OCI-LY7 (cell line): ENCODE measurements around the gene INSL6. TPM values are rescaled to one million over a fixed set of nuclear protein-coding genes. Genes with fewer than 3 reads are reported as not detected.

Source experiments
- BruUV-seq: library from RNA; stranded (reverse); fragments of 400-500 nt; replicated peaks from 2 replicates; lab custom pipeline; 2021; lab: Mats Ljungman, UMichigan
- CTCF ChIA-PET: fragments of 300-600 bp; sonication (Branson Sonifier 250); formaldehyde crosslinking; loops from one replicate; lab custom pipeline; 2022; ENCODE audit warnings: antibody characterized with exemption; ENCODE audit not compliant: unreplicated experiment; lab: Charles Lee
- POLR2A ChIA-PET: fragments of 300-600 bp; sonication (Branson Sonifier 250); formaldehyde crosslinking; loops from one replicate; lab custom pipeline; 2022; ENCODE audit warnings: antibody characterized with exemption; lab: Charles Lee
- DNase-seq: peaks from one replicate; pipeline ENCODE4 v3.0.0-alpha.2; 2015; ENCODE audit warnings: low spot score
- H2AFZ ChIP-seq: fragments of 200-600 bp; sonication (generic), shearing (Covaris generic); 2 replicates; pipeline ENCODE4 v1.6.1; 2014; ENCODE audit warnings: mild to moderate bottlenecking, antibody characterized with exemption, low read length, moderate library complexity
- H3K27ac ChIP-seq: fragments of 200-600 bp; sonication (generic); 2 replicates; pipeline ENCODE4 v1.5.1; 2014; ENCODE audit warnings: mixed run types, low read depth, mild to moderate bottlenecking, moderate library complexity, low read length, inconsistent platforms; ENCODE audit not compliant: poor library complexity, severe bottlenecking
- H3K36me3 ChIP-seq: fragments of 200-600 bp; sonication (generic); 2 replicates; pipeline ENCODE4 v1.6.1; 2014; ENCODE audit warnings: mild to moderate bottlenecking, antibody characterized with exemption, low read length, moderate library complexity, mixed read lengths; ENCODE audit not compliant: insufficient read depth
- H3K4me1 ChIP-seq: fragments of 200-600 bp; sonication (generic); 2 replicates; pipeline ENCODE4 v1.5.1; 2014; ENCODE audit warnings: mild to moderate bottlenecking, low read length; ENCODE audit not compliant: insufficient read depth, poor library complexity, severe bottlenecking
- H3K4me2 ChIP-seq: fragments of 200-600 bp; sonication (generic); 2 replicates; pipeline ENCODE4 v1.6.1; 2014; ENCODE audit warnings: mild to moderate bottlenecking, low read length
- H3K4me3 ChIP-seq: fragments of 200-600 bp; sonication (generic); 2 replicates; pipeline ENCODE4 v1.5.1; 2014; ENCODE audit warnings: mild to moderate bottlenecking, low read depth, low read length; ENCODE audit not compliant: poor library complexity, severe bottlenecking
- H3K79me2 ChIP-seq: fragments of 200-600 bp; sonication (generic); 2 replicates; pipeline ENCODE4 v1.6.1; 2016; ENCODE audit warnings: low read depth, mild to moderate bottlenecking, low read length, moderate library complexity, mixed read lengths; ENCODE audit not compliant: insufficient read depth
- H3K9me2 ChIP-seq: fragments of 200-600 bp; sonication (generic); 2 replicates; pipeline ENCODE4 v1.6.1; 2016; ENCODE audit warnings: mild to moderate bottlenecking, low read length, mixed read lengths; ENCODE audit not compliant: insufficient read depth
- H3K9me3 ChIP-seq: fragments of 200-600 bp; sonication (generic); 2 replicates; pipeline ENCODE4 v1.6.1; 2014; ENCODE audit warnings: mild to moderate bottlenecking, mixed run types, low read length, mixed read lengths
- H4K20me1 ChIP-seq: fragments of 200-600 bp; sonication (generic); 2 replicates; pipeline ENCODE4 v1.6.1; 2014; ENCODE audit warnings: mild to moderate bottlenecking, antibody characterized with exemption, low read length, moderate library complexity, mixed read lengths; ENCODE audit not compliant: insufficient read depth
- EZH2phosphoT487 ChIP-seq: fragments of 200-600 bp; sonication (generic); IDR thresholded peaks from 2 replicates; pipeline ENCODE4 v1.6.1; 2018; ENCODE audit warnings: low read depth, borderline replicate concordance, mild to moderate bottlenecking, mixed run types, antibody characterized with exemption, low read length, moderate library complexity, mixed read lengths
- intact Hi-C: fragments of 100-400 bp; cut with micrococcal nuclease; formaldehyde crosslinking; loops from one replicate; pipeline ENCODE4 v1.10.0; 2022; ENCODE audit not compliant: unreplicated experiment
- total RNA-seq, 2 experiments: library from RNA; depleted of rRNA in 1 of 2; stranded (reverse); fragments of >200 nt in 1 of 2; shearing (Covaris generic) in 1 of 2; gene quantifications; 2 replicates each; pipeline ENCODE4 v1.2.3, GENCODE V29; 2014 to 2022
- TF ChIP-seq, protein P1 (sequence below): fragments of 200-600 bp; sonication (generic); conservative IDR thresholded peaks from 2 replicates; pipeline ENCODE4 v1.5.1; 2014; ENCODE audit warnings: mild to moderate bottlenecking, antibody characterized with exemption, low read length, moderate library complexity, mixed read lengths

Gene INSL6
- total RNA-seq, 2 experiments from 2014 or later = not detected

DNA sequence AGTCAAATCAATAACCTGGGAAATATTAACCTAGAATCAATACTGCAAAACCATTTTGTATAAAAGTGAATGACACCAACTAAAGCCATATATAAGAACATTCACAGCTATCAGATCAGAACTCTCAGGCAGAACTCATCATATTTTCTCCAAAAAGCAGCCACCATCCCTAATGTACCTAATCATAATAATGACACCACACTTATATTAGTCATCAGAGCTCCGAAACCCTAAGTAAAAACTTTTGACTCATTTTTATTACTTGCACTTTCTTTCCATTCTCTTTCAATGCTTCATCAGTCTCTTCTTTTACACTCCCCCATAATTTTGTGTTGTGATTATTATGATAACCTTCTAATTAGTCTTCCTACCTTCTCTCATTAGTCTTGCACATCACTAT, 45.3 kb downstream of the INSL6 start:
- intact Hi-C loops = no loop called here
- Histone ChIP-seq H3K4me1 (no peaks in the 10 kb centered on the region), H3K79me2 (no peaks in the 10 kb centered on the region), H3K9me3 (no peaks in the 10 kb centered on the region), H3K36me3 (no peaks in the 10 kb centered on the region), H2AFZ (no peak overlapping the region), H4K20me1 (no peaks in the 10 kb centered on the region), H3K4me2 (no peak overlapping the region), H3K9me2 (no peaks in the 10 kb centered on the region), H3K4me3 (no peak overlapping the region), H3K27ac (no peak overlapping the region)
- BruUV-seq = no TSS peak
- CTCF ChIA-PET = no interaction called here
- TF ChIP-seq, protein P1, sequence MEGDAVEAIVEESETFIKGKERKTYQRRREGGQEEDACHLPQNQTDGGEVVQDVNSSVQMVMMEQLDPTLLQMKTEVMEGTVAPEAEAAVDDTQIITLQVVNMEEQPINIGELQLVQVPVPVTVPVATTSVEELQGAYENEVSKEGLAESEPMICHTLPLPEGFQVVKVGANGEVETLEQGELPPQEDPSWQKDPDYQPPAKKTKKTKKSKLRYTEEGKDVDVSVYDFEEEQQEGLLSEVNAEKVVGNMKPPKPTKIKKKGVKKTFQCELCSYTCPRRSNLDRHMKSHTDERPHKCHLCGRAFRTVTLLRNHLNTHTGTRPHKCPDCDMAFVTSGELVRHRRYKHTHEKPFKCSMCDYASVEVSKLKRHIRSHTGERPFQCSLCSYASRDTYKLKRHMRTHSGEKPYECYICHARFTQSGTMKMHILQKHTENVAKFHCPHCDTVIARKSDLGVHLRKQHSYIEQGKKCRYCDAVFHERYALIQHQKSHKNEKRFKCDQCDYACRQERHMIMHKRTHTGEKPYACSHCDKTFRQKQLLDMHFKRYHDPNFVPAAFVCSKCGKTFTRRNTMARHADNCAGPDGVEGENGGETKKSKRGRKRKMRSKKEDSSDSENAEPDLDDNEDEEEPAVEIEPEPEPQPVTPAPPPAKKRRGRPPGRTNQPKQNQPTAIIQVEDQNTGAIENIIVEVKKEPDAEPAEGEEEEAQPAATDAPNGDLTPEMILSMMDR = no peak
- no peak for TF ChIP-seq EZH2phosphoT487
- POLR2A ChIA-PET = no interaction called here
- no peak for DNase-seq

DNA sequence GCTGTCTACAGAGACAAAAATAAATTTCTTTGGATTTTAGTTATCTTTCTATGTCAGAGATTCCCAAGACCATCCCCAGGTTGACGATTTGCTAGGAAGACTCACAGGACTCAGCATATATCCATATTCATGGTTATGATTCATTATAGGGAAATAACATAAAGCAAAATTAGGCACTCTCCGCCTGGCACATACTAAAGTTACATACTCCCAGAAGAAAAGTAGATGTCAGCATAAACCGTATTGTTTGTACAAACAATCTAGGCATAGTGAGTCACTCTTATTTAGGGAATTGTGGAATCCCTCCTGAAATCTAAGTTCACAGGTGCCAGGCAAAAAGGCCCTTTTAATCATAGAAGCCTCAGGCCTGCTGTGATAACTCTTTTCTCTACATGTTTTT, 62.9 kb downstream of the INSL6 start:
- ChIA-PET POLR2A (interaction anchor here (0.7 kb wide), 1 partner anchor 1989 kb away, joined by 3 read pairs; no protein-coding TSS in a partner anchor), CTCF (no interaction called here)
- H3K9me3 ChIP-seq = no peaks in the 10 kb centered on the region
- no peak overlapping the region for H3K4me3 ChIP-seq
- intact Hi-C loops = no loop called here
- H4K20me1 ChIP-seq = no peaks in the 10 kb centered on the region
- TF ChIP-seq EZH2phosphoT487 = no peak
- TF ChIP-seq, protein P1 = no peak
- no peaks in the 10 kb centered on the region for H3K79me2 ChIP-seq
- no TSS peak for BruUV-seq
- no peaks in the 10 kb centered on the region for H3K4me1 ChIP-seq
- no peak overlapping the region for H3K27ac ChIP-seq
- no peak overlapping the region for H2AFZ ChIP-seq
- H3K4me2 ChIP-seq = no peak overlapping the region
- no peaks in the 10 kb centered on the region for H3K36me3 ChIP-seq
- H3K9me2 ChIP-seq = no peaks in the 10 kb centered on the region
- DNase-seq = no peak

DNA sequence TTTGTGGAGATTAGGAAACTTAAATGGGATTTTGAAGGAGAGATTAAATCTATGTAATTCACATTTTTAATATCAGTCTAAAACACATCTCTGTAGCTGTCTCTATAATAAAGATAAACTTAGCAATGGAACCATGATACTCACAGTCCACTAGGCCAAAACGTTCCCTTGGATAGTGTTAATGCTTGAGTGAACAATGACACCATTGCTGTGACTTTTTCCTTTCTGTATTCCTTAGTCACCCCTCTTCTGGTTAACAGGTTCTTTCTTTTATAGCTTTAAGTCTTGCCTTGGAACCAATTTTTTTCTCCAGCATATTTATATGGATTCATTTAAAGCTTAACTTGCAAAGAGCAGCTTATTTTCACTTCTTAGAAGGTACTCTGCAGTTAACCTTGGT, 63.3 kb downstream of the INSL6 start:
- POLR2A ChIA-PET = interaction anchor here (0.7 kb wide), 2 partner anchors 165 to 1989 kb away, joined by 3 read pairs; no protein-coding TSS in a partner anchor
- no peaks in the 10 kb centered on the region for H3K9me3 ChIP-seq
- no peaks in the 10 kb centered on the region for H3K36me3 ChIP-seq
- intact Hi-C loops = no loop called here
- no peak overlapping the region for H3K4me3 ChIP-seq
- no peak overlapping the region for H3K4me2 ChIP-seq
- H3K27ac ChIP-seq = no peak overlapping the region
- H3K79me2 ChIP-seq = no peaks in the 10 kb centered on the region
- H4K20me1 ChIP-seq = no peaks in the 10 kb centered on the region
- CTCF ChIA-PET = no interaction called here
- no TSS peak for BruUV-seq
- no peak for TF ChIP-seq EZH2phosphoT487
- TF ChIP-seq, protein P1 = no peak
- H2AFZ ChIP-seq = no peak overlapping the region
- no peaks in the 10 kb centered on the region for H3K9me2 ChIP-seq
- no peaks in the 10 kb centered on the region for H3K4me1 ChIP-seq
- DNase-seq = no peak
